Effector CD8-positive, alpha-beta T cell (primary cell): Measurements from ENCODE around the gene GMFB.

ENCODE experiments used
- DNase-seq: peaks from one replicate; lab custom pipeline; 2025; lab: John Stamatoyannopoulos, UW

Gene GMFB

DNA sequence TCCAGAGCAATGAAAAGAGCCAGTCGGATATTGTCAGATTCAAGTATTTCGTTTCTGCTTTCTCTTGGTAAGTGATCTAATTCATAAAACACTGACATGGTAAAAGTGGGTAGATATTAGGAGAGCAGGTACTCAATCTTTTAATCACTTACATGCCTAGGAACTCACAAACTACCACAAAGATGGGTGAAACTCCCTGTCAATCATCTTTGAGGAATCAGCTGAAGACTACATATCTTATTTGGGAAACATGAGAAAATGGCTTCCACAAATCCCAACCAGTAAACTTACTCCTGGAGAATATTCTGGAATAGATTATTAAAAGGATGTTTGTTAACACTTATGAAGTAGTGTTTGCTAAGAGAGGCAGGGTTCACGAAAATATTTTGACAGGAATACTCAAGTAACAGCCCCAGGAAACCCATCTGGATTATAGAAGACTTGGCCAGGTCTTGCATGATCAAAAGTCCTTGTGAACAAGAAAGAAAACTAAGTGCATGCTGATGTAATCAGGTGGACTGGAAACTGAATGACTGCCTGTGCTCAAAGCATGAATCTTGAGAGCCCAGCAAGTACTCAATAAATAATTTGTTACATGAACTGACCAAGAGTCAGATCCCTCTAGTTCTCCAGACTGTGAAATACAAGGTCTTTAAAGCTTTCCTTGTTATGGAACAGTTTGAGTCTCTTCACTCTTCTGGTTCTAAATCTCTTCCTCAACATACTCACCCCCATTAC lies 63.1 kb downstream of the GMFB start:
- DNase-seq, result no peak

- no peak for DNase-seq
These were observed 63.7 kb downstream of the GMFB start for GRCh38 chr14:54425068-54425467.
